GM12865 (cell line): ENCODE measurements around the gene LRP2BP.
"Not testable (repeated sequence)": the region's sequence is repeated elsewhere in the genome, so short reads cannot be mapped to it uniquely, and the experiment has no call there.

Experiments used
- DNase-seq: peaks from one replicate; pipeline ENCODE4 v3.0.0; 2010; ENCODE audit warnings: low read depth
- H3K4me3 ChIP-seq: 2 replicates; pipeline ENCODE4 v1.5.1; 2011; ENCODE audit warnings: mild to moderate bottlenecking, low read depth, low read length, control low read depth
- TF ChIP-seq, protein P1 (sequence below): IDR thresholded peaks from 2 replicates; pipeline ENCODE4 v1.5.1; 2011; ENCODE audit warnings: low read length, control low read depth, low read depth, inconsistent platforms; ENCODE audit not compliant: insufficient read depth; ENCODE audit errors: missing control alignments

The LRP2BP gene

DNA sequence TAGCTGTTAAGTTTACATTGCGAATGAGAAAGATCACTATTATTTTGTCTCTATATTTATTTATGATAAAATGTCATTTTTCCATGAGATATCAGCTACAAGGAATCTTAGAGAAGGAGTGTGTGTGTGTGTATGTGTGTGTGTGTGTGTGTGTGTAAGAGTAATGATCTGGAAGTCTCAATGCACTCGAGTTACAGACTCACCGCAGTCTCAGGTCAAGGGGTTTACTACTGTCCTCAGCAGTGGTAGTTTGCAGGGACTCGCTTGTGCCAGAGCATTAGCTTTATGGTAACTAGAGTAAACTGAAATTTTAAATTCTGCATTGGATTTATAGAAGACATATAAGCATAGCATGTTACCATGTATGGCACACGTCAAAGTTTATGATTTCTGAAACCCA is 30.8 kb downstream of the LRP2BP start:
- TF ChIP-seq, protein P1, sequence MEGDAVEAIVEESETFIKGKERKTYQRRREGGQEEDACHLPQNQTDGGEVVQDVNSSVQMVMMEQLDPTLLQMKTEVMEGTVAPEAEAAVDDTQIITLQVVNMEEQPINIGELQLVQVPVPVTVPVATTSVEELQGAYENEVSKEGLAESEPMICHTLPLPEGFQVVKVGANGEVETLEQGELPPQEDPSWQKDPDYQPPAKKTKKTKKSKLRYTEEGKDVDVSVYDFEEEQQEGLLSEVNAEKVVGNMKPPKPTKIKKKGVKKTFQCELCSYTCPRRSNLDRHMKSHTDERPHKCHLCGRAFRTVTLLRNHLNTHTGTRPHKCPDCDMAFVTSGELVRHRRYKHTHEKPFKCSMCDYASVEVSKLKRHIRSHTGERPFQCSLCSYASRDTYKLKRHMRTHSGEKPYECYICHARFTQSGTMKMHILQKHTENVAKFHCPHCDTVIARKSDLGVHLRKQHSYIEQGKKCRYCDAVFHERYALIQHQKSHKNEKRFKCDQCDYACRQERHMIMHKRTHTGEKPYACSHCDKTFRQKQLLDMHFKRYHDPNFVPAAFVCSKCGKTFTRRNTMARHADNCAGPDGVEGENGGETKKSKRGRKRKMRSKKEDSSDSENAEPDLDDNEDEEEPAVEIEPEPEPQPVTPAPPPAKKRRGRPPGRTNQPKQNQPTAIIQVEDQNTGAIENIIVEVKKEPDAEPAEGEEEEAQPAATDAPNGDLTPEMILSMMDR: no peak
- no peak overlapping the region for H3K4me3 ChIP-seq
- DNase-seq: no peak

DNA sequence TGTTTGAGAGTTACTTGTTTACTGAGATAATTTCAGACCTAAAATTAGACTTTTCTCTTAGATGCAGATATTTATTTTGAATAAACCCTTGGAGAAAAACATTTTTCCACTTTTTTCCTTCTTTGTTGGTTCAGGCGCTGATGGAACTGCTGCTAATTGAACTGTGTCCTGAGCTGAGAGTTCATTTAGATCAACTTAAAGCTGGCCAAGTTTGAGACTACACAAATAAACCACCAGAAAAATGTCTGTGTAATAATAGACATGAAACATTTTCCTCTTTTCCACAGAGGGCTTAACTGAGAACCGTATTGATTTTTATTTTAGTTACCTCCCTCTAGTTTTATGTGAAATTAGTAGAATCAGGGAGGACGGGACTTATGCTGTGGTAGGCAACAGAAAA is 32.5 kb downstream of the LRP2BP start:
- DNase-seq: no peak
- H3K4me3 ChIP-seq: no peak overlapping the region
- TF ChIP-seq, protein P1: no peak

DNA sequence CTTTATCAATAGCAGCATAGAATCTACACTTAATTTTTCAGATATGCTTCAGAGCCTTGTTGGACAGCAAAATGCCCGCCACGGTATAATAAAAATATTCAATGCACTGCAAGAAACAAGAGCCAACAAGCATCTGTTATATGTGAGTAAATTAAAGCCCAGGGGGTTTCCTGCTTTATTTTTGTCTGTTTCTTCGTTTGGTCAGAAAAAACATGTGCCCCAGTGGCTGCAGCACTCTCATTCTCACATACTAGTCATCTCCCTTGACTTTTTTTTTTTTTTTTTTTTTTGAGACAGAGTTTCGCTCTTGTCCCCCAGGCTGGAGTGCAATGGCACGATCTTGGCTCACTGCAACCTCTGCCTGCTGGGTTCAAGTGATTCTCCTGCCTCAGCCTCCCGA is 33.2 kb downstream of the LRP2BP start:
- not testable (repeated sequence) for H3K4me3 ChIP-seq
- peak; percentile 58 for DNase-seq

DNA sequence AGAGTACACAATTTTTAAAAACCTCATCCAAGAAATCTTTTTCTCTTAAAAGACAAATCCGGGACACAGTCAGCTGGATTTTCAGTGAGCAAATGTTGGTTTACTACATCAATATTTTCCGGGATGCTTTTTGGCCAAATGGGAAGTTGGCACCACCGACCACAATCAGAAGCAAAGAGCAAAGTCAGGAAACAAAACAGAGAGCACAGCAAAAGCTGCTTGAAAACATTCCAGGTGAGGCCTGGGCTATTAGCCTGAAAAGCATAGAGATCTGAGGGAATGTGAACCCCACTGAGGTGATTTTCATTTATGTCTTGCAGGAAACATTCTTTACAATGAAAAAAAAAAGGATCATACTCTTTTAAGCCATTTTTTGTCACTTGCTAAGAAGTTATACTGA is 33.9 kb downstream of the LRP2BP start:
- no peak overlapping the region for H3K4me3 ChIP-seq
- DNase-seq: no peak
- TF ChIP-seq, protein P1: no peak

DNA sequence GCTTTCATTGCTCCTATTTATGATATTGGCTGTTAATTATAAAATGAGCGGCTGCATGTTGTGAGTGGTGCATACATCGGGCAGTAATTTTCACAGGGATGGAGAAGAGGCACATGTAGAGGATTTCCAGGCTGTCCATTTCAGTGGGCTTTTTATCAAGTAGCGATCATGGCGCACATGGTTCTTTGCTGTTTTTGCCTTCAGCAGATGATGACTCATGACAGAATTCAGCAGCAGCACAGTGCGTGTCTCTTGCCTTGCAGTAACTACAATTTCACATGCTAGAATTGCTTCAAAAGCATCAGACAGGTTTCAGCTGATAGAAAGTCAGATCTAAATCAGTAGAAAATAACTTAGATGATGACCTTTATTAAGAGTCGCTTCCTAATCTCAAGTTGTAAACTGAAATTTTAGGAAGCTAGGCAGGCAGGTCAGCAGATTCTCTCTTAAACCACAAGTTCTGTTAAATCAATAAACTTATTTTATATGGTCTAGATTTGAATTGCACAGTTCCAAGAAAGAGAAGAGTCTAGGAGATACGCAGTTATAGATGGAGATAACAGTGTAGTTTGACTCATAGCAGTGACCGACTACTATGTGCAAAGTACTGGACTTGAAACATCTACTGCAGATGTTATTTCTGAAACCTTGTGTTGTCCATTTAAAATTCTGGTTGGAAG is 35.8 kb downstream of the LRP2BP start:
- TF ChIP-seq, protein P1: no peak
- no peak overlapping the region for H3K4me3 ChIP-seq
- DNase-seq: no peak

DNA sequence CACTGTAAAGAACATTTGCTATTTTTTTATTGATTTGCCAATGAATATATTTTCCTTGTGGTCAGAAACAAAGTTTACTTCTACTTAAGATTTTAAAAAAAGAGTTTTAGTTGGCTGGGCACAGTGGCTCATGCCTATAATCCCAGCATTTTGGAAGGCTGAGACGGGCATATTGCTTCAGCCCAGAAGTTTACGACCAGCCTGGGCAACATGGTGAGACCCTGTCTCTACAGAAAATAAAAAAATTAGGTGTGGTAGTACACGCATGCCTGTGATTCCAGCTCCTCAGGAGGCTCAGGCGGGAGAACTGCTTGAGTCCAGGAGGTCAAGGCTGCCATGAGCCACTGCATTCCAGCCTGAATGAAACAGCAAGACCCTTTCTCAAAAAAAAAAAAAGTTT is 36.8 kb downstream of the LRP2BP start:
- TF ChIP-seq, protein P1: no peak
- H3K4me3 ChIP-seq: no peak overlapping the region
- no peak for DNase-seq

DNA sequence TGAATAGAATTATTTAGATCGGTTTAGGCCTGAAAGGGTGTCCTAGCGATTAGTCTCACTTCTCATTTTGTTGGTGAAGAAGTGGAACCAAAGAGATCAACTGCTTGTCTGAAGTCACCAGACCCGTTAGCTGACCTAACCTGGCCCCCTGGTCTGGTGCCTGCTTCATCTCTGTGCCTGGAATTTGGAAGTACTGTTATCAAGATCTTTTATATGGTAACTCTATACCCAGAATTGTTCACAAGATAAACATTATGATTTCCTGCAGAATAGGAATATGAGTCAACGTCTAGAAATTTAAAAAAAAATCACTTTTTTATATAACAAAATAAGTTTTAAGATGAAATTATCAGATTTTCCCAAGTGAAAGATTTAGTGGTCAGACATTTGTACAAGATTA is 37.2 kb downstream of the LRP2BP start:
- DNase-seq: no peak
- TF ChIP-seq, protein P1: no peak

More for the DNA sequence above, 37.2 kb downstream of the LRP2BP start:
- no peak overlapping the region for H3K4me3 ChIP-seq
